GM12873 (cell line): ENCODE data around the gene KCNQ4.

Experiments used
- TF ChIP-seq, protein P1 (sequence below): IDR thresholded peaks from 2 replicates; pipeline ENCODE4 v1.5.1; 2012; ENCODE audit warnings: low read depth, mild to moderate bottlenecking, moderate library complexity, low read length, control low read depth; ENCODE audit not compliant: insufficient read depth; ENCODE audit errors: missing control alignments

The KCNQ4 gene

GRCh38 chr1:40842691-40843090 lies 59.1 kb downstream of the KCNQ4 start:
- TF ChIP-seq, protein P1, sequence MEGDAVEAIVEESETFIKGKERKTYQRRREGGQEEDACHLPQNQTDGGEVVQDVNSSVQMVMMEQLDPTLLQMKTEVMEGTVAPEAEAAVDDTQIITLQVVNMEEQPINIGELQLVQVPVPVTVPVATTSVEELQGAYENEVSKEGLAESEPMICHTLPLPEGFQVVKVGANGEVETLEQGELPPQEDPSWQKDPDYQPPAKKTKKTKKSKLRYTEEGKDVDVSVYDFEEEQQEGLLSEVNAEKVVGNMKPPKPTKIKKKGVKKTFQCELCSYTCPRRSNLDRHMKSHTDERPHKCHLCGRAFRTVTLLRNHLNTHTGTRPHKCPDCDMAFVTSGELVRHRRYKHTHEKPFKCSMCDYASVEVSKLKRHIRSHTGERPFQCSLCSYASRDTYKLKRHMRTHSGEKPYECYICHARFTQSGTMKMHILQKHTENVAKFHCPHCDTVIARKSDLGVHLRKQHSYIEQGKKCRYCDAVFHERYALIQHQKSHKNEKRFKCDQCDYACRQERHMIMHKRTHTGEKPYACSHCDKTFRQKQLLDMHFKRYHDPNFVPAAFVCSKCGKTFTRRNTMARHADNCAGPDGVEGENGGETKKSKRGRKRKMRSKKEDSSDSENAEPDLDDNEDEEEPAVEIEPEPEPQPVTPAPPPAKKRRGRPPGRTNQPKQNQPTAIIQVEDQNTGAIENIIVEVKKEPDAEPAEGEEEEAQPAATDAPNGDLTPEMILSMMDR, result no peak

GRCh38 chr1:40844079-40844478 lies 60.5 kb downstream of the KCNQ4 start:
- TF ChIP-seq, protein P1, result no peak

- TF ChIP-seq, protein P1, result no peak
Measured at GRCh38 chr1:40844887-40845878, 61.6 kb downstream of the KCNQ4 start.

DNA sequence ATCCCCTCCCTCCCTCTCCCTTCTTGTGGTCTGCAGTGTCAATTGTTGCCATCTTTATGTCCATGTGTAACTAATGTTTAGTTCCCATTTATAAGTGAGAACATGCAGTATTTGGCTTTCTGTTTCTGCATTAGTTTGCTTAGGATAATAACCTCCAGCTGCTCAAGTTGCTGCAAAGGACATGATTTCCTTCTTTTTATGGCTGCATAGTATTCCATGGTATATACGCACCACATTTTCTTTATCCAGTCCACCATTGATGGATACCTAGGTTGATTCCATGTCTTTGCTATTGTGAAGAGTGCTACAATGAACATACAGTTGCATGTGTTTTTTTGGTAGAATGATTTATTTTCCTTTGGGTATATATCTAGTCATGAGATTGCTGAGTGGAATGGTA lies 62.3 kb downstream of the KCNQ4 start:
- TF ChIP-seq, protein P1, result no peak

DNA sequence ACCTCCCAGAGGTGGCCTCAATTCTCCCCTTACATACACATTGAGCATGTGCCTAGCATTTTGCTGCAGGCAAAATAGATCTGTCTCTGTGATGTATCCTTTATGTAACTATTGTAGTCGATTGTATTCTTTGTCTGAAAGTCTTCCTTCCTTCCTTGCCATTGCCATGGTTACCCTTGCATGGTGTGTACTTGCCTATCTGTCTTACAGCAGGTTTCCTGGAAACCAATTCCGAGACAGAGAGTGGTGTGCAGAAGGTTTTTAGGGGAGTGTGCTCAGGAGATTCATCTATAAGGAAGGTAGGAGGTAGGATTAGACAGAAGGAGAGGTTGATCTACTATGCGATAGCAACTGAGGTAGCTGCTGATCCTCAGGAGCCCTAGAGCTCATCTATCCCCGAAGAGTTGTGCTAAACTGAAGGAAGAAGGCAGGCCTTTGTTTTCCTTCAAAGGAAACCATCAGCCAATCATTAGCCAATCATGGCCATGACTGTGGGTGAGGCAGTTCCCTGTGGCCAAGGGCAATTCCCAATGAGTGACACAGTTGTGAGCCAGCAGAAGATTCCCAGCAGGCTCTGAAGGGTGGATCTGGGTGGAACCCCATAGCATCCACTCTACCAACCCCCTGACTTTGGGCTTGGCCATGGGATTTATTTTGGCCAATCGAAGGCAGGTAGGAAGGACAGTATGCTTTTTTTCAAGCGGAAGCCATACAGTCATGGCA lies 63.6 kb downstream of the KCNQ4 start:
- TF ChIP-seq, protein P1, result no peak

DNA sequence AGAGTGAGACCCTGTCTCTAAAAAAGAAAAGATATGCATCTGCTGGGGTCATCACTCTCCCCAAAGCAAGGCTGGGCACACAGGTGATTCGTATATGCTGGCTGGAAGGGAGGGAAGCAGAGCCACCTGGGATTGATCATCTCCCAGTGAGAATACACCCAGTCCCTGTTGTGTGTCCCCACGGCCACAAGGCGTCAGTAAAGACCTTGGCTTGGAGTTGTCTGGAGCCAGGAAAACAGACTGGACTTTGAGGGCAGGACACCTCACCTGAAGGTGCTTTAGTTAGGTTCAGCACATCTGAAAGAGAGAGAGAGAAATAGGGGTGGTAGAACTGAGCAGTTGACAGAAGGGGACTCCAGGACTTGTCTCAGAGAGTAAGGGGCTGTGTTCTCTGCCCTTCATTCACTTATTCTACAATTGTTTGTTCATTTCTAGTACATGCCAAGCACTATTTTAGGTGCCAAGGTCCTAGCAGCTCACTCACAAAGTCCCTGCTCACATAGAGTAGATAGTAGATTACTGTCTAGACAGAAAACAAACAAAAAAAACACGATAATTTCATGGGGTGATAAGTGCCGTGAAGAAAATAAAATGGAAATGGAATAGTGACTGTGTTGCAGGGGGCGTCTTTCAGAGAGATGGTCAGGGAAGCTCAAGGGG lies 65.1 kb downstream of the KCNQ4 start:
- TF ChIP-seq, protein P1, result peak; percentile 87
